ENCODE results near the gene CDCA5.

DNA sequence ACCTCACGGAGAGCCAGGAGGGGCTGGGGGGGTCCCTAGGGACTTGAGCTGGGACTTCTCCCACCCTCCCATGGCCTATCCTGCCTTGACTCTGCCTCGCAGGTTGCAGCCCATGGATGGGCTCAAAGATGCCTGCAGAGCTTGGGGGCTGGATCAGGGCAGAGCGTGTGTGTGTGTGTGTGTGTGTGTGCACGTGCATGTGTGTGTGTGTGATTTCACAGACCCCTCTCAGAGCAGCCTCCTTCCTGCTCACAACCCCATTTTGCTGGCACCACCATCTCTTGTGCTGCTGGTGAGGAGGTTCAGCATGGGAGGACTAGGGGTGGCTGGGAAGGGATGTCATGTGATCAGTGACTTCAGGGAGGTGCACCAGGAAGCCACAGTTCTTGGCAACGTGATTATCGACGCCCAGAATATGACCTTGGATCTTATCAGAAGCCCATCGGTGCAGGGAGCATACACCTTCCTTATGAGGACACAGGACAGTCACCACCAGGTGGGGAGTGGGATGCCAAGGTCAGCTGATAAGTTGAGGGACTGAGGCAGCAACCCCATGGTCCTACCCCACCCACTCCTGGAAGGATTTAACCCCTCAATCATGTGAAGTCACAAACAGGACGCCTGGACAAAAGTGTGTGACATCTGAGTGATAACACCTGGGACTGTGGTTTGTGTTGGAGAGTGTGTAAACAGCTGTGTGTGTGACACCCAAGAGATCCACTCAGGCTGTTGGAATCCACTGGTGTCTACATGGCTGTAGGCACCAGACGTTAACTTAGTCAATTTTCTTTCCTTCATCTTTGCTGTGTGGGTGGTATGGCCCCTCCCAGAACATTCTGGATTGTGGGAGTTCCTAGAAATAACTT lies 23.6 kb downstream of the CDCA5 start:
- TF ChIP-seq, protein P1, sequence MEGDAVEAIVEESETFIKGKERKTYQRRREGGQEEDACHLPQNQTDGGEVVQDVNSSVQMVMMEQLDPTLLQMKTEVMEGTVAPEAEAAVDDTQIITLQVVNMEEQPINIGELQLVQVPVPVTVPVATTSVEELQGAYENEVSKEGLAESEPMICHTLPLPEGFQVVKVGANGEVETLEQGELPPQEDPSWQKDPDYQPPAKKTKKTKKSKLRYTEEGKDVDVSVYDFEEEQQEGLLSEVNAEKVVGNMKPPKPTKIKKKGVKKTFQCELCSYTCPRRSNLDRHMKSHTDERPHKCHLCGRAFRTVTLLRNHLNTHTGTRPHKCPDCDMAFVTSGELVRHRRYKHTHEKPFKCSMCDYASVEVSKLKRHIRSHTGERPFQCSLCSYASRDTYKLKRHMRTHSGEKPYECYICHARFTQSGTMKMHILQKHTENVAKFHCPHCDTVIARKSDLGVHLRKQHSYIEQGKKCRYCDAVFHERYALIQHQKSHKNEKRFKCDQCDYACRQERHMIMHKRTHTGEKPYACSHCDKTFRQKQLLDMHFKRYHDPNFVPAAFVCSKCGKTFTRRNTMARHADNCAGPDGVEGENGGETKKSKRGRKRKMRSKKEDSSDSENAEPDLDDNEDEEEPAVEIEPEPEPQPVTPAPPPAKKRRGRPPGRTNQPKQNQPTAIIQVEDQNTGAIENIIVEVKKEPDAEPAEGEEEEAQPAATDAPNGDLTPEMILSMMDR (IDR thresholded peaks at IDR 0.05; ENCODE audit: poor library complexity), result no peak
- TF ChIP-seq EZH2 (IDR thresholded peaks at IDR 0.05; ENCODE audit: borderline replicate concordance), result no peak
